Kidney epithelial cell (primary cell): ENCODE results near the gene CCPG1. TPM values are rescaled to one million over a fixed set of nuclear protein-coding genes. Genes with fewer than 3 reads are reported as not detected.
"Not testable (repeated sequence)": the region's sequence is repeated elsewhere in the genome, so short reads cannot be mapped to it uniquely, and the experiment has no call there.

Experiments used
- DNase-seq: peaks from one replicate; pipeline ENCODE4 v3.0.0-alpha.2; 2010; ENCODE audit warnings: low read depth
- H3K27me3 ChIP-seq: 2 replicates; pipeline ENCODE4 v1.6.0; 2011; ENCODE audit warnings: low read length; ENCODE audit not compliant: control insufficient read depth, insufficient read depth
- H3K36me3 ChIP-seq: 2 replicates; pipeline ENCODE4 v1.5.1; 2011; ENCODE audit warnings: low read length; ENCODE audit not compliant: control insufficient read depth, insufficient read depth
- H3K4me3 ChIP-seq: 2 replicates; pipeline ENCODE4 v1.5.1; 2011; ENCODE audit warnings: low read depth, mild to moderate bottlenecking, control low read depth, low read length
- total RNA-seq: library from RNA; depleted of rRNA; stranded (reverse); fragments of >200 nt; gene quantifications from 2 replicates; pipeline ENCODE4 v1.2.3, GENCODE V29; 2015
- TF ChIP-seq, protein P1 (sequence below): IDR thresholded peaks from 2 replicates; pipeline ENCODE4 v1.5.1; 2011; ENCODE audit warnings: mild to moderate bottlenecking, moderate library complexity, low read length, control low read depth, inconsistent platforms; ENCODE audit not compliant: insufficient read depth, poor library complexity, severe bottlenecking

The CCPG1 gene
- total RNA-seq, 1 donor from 2014 or later, result 63.6 TPM

- TF ChIP-seq, protein P1, sequence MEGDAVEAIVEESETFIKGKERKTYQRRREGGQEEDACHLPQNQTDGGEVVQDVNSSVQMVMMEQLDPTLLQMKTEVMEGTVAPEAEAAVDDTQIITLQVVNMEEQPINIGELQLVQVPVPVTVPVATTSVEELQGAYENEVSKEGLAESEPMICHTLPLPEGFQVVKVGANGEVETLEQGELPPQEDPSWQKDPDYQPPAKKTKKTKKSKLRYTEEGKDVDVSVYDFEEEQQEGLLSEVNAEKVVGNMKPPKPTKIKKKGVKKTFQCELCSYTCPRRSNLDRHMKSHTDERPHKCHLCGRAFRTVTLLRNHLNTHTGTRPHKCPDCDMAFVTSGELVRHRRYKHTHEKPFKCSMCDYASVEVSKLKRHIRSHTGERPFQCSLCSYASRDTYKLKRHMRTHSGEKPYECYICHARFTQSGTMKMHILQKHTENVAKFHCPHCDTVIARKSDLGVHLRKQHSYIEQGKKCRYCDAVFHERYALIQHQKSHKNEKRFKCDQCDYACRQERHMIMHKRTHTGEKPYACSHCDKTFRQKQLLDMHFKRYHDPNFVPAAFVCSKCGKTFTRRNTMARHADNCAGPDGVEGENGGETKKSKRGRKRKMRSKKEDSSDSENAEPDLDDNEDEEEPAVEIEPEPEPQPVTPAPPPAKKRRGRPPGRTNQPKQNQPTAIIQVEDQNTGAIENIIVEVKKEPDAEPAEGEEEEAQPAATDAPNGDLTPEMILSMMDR, result no peak
- Histone ChIP-seq H3K4me3 (no peak overlapping the region), H3K36me3 (no peaks in the 10 kb centered on the region), H3K27me3 (no peaks in the 10 kb centered on the region)
- no peak for DNase-seq
Observed at GRCh38 chr15:55401786-55402246, 6.3 kb downstream of the CCPG1 start.

GRCh38 chr15:55400050-55400449 lies 8.1 kb downstream of the CCPG1 start:
- DNase-seq, H3K27me3 ChIP-seq, H3K36me3 ChIP-seq, H3K4me3 ChIP-seq: not testable (repeated sequence)

GRCh38 chr15:55398243-55398642 lies 9.9 kb downstream of the CCPG1 start:
- TF ChIP-seq, protein P1, result no peak
- no peak for DNase-seq
- Histone ChIP-seq H3K4me3 (no peak overlapping the region), H3K36me3 (no peaks in the 10 kb centered on the region), H3K27me3 (no peaks in the 10 kb centered on the region)

GRCh38 chr15:55394694-55395093 lies 13.5 kb downstream of the CCPG1 start:
- Histone ChIP-seq H3K27me3 (no peaks in the 10 kb centered on the region), H3K4me3 (no peak overlapping the region), H3K36me3 (no peaks in the 10 kb centered on the region)
- no peak for DNase-seq
- TF ChIP-seq, protein P1, result no peak

- Histone ChIP-seq H3K4me3 (no peak overlapping the region), H3K27me3 (no peaks in the 10 kb centered on the region), H3K36me3 (no peaks in the 10 kb centered on the region)
- no peak for DNase-seq
- TF ChIP-seq, protein P1, result no peak
Observed at GRCh38 chr15:55389264-55389607, 18.9 kb downstream of the CCPG1 start.

- Histone ChIP-seq H3K4me3 (no peak overlapping the region), H3K36me3 (no peaks in the 10 kb centered on the region), H3K27me3 (no peaks in the 10 kb centered on the region)
- DNase-seq, result no peak
- TF ChIP-seq, protein P1, result no peak
Observed at GRCh38 chr15:55387027-55387426, 21.1 kb downstream of the CCPG1 start.

- no peaks in the 10 kb centered on the region for H3K27me3 ChIP-seq
- H3K4me3 ChIP-seq, result no peak overlapping the region
- no peak for DNase-seq
- TF ChIP-seq, protein P1, result no peak
- H3K36me3 ChIP-seq, result no peaks in the 10 kb centered on the region
Observed at GRCh38 chr15:55383687-55384086, 24.5 kb downstream of the CCPG1 start.
